GM23338 (cell line): ENCODE results near the gene COL26A1.
"Not testable (repeated sequence)": the region's sequence is repeated elsewhere in the genome, so short reads cannot be mapped to it uniquely, and the experiment has no call there.

ENCODE experiments used
- CREB1 ChIP-seq: fragments of 250-450 bp; sonication (Bioruptor Pico); IDR thresholded peaks from 2 replicates; pipeline ENCODE4 v1.5.0; 2020; ENCODE audit warnings: low read depth, mild to moderate bottlenecking, moderate library complexity
- EZH2 ChIP-seq: fragments of 200-600 bp; sonication (generic); IDR thresholded peaks from one replicate; pipeline ENCODE4 v1.8.0; 2017; ENCODE audit warnings: antibody characterized with exemption, mild to moderate bottlenecking, low read depth; ENCODE audit not compliant: unreplicated experiment
- POLR2AphosphoS5 ChIP-seq: IDR thresholded peaks from 2 replicates; pipeline ENCODE4 v1.6.1; 2016; ENCODE audit warnings: antibody characterized with exemption, low read depth
- STAT1 ChIP-seq: IDR thresholded peaks from one replicate; pipeline ENCODE4 v1.6.1; 2016; ENCODE audit warnings: antibody characterized with exemption; ENCODE audit not compliant: unreplicated experiment
- ZNF114 ChIP-seq: fragments of 250-450 bp; sonication (Bioruptor Pico); IDR thresholded peaks from 2 replicates; pipeline ENCODE4 v1.5.0; 2020; ENCODE audit warnings: mild to moderate bottlenecking, moderate library complexity
- ZNF331 ChIP-seq: fragments of 250-450 bp; sonication (Bioruptor Pico); IDR thresholded peaks from 2 replicates; pipeline ENCODE4 v1.5.0; 2020; ENCODE audit warnings: low read depth, mild to moderate bottlenecking, moderate library complexity
- TF ChIP-seq, protein P1 (sequence below), 2 experiments: fragments of 200-600 bp in 1 of 2; sonication (generic) in 1 of 2; conservative IDR thresholded peaks; 2 replicates each; pipeline versions ENCODE4 v1.5.1 to v1.6.1; 2016 to 2017; ENCODE audit warnings: antibody characterized with exemption in 2 of 2, low read depth in 2 of 2, mild to moderate bottlenecking in 2 of 2, moderate library complexity in 1 of 2
- TF ChIP-seq, protein P2 (sequence below): IDR thresholded peaks from one replicate; pipeline ENCODE4 v1.6.1; 2018; ENCODE audit warnings: antibody characterized with exemption; ENCODE audit not compliant: unreplicated experiment

DNA sequence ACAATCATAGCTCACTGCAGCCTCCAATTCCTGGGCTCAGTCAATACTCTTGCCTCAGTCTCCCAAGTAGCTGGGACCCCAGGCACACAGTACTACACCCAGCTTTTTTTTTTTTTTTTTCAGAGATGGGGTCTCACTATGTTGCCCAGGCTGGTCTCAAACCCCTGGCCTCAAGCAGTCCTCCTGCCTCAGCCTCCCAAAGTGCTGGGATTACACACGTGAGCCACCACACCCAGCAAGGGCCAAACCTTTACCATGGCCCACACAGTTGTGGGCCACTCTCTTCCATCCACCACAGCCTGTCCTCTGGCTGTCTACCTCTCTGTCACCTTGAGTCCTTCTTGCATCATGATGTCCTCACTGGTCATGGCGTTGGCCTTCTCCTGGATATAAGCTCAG is 242.3 kb downstream of the COL26A1 start:
- TF ChIP-seq, protein P1, sequence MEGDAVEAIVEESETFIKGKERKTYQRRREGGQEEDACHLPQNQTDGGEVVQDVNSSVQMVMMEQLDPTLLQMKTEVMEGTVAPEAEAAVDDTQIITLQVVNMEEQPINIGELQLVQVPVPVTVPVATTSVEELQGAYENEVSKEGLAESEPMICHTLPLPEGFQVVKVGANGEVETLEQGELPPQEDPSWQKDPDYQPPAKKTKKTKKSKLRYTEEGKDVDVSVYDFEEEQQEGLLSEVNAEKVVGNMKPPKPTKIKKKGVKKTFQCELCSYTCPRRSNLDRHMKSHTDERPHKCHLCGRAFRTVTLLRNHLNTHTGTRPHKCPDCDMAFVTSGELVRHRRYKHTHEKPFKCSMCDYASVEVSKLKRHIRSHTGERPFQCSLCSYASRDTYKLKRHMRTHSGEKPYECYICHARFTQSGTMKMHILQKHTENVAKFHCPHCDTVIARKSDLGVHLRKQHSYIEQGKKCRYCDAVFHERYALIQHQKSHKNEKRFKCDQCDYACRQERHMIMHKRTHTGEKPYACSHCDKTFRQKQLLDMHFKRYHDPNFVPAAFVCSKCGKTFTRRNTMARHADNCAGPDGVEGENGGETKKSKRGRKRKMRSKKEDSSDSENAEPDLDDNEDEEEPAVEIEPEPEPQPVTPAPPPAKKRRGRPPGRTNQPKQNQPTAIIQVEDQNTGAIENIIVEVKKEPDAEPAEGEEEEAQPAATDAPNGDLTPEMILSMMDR (conservative IDR thresholded peaks at IDR 0.05; ENCODE audit: low read depth in 2 of 2) = not testable (repeated sequence)
- not testable (repeated sequence) for TF ChIP-seq EZH2; ZNF331 (CRISPR knock-in tag); POLR2AphosphoS5; CREB1 (CRISPR knock-in tag); ZNF114; STAT1
- TF ChIP-seq, protein P2, sequence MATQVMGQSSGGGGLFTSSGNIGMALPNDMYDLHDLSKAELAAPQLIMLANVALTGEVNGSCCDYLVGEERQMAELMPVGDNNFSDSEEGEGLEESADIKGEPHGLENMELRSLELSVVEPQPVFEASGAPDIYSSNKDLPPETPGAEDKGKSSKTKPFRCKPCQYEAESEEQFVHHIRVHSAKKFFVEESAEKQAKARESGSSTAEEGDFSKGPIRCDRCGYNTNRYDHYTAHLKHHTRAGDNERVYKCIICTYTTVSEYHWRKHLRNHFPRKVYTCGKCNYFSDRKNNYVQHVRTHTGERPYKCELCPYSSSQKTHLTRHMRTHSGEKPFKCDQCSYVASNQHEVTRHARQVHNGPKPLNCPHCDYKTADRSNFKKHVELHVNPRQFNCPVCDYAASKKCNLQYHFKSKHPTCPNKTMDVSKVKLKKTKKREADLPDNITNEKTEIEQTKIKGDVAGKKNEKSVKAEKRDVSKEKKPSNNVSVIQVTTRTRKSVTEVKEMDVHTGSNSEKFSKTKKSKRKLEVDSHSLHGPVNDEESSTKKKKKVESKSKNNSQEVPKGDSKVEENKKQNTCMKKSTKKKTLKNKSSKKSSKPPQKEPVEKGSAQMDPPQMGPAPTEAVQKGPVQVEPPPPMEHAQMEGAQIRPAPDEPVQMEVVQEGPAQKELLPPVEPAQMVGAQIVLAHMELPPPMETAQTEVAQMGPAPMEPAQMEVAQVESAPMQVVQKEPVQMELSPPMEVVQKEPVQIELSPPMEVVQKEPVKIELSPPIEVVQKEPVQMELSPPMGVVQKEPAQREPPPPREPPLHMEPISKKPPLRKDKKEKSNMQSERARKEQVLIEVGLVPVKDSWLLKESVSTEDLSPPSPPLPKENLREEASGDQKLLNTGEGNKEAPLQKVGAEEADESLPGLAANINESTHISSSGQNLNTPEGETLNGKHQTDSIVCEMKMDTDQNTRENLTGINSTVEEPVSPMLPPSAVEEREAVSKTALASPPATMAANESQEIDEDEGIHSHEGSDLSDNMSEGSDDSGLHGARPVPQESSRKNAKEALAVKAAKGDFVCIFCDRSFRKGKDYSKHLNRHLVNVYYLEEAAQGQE = not testable (repeated sequence)
